GM18519 (cell line): ENCODE data around the gene C6orf47.

Experiments used
- ATAC-seq: cut with Tn5 transposase; IDR thresholded peaks from one replicate; pipeline ENCODE4 v1.9.1; 2021; ENCODE audit warnings: mild to moderate bottlenecking, moderate library complexity; ENCODE audit not compliant: unreplicated experiment, low FRiP score

The C6orf47 gene

GRCh38 chr6:31615748-31616147 lies 44.8 kb downstream of the C6orf47 start:
- ATAC-seq, result no peak

- ATAC-seq, result no peak
Measured at GRCh38 chr6:31614684-31615578, 45.6 kb downstream of the C6orf47 start, which contains the start of gene AIF1. AIF1 (plus strand) TSS chr6:31615234; CDS start chr6:31615330, 96 bp downstream.

GRCh38 chr6:31614075-31614619 lies 46.4 kb downstream of the C6orf47 start:
- no peak for ATAC-seq

GRCh38 chr6:31610968-31611367 lies 49.6 kb downstream of the C6orf47 start:
- no peak for ATAC-seq

DNA sequence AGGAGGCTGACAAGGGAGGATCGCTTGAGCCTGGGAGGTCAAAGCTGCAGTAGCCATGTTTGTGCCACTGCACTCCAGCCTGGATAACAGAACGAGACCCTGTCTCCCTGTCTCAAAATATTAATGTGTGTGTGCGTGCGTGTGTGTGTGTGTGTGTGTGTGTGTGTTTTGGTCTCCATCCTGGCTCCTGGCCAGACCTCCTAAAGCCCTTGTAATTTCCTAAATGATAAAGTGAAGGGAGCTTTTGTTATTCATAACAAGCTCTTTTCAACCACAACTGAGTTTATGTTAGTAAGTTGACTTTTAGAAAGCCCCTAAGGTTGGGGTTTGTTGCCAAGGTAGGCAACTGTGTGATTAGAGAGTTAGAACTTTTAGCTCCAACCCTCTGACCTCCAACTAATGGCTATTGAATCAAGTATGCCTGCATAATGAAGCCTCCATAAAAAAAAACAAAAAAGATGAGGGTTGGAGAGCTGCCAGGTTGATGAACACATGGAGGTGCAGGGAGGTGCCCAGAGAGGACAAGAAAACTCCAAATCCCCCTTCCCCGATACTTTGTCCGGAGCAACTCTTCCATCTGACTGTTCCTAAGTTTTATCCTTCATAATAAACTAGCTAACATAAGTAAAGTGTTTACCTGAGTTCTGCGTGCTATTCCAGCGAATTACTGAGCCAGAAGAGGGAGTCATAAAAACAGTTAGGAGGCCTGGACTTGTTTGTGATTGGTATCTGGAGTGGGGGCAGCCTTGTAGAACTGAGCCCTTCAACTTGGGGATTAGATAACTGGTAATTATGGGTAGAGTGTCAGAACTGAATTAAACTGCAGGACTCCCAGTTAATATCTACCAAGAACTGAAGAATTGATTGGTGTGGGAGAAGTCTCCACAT lies 50.8 kb downstream of the C6orf47 start:
- ATAC-seq, result no peak
